WTC11 (cell line): ENCODE data around the gene NBEAL1.

Experiments
- ATF1 ChIP-seq: sonication (generic); formaldehyde crosslinking; IDR thresholded peaks from 2 replicates; pipeline ENCODE4 v1.8.1; 2023; ENCODE audit warnings: mild to moderate bottlenecking, moderate library complexity, missing genetic modification reagents
- CREB1 ChIP-seq: sonication (generic); formaldehyde crosslinking; IDR thresholded peaks from 2 replicates; pipeline ENCODE4 v1.8.0; 2023; ENCODE audit warnings: mild to moderate bottlenecking, missing genetic modification reagents
- RELA ChIP-seq: sonication (generic); formaldehyde crosslinking; IDR thresholded peaks from 2 replicates; pipeline ENCODE4 v1.8.1; 2022; ENCODE audit warnings: missing genetic modification reagents, mild to moderate bottlenecking, borderline replicate concordance
- SP1 ChIP-seq: sonication (generic); formaldehyde crosslinking; conservative IDR thresholded peaks from 2 replicates; pipeline ENCODE4 v1.8.1; 2022; ENCODE audit warnings: missing genetic modification reagents
- ZNF317 ChIP-seq: sonication (generic); formaldehyde crosslinking; IDR thresholded peaks from 2 replicates; pipeline ENCODE4 v1.8.1; 2023; ENCODE audit warnings: low read depth, mild to moderate bottlenecking, moderate library complexity, missing genetic modification reagents, borderline replicate concordance
- TF ChIP-seq, protein P1 (sequence below): sonication (generic); formaldehyde crosslinking; IDR thresholded peaks from 2 replicates; pipeline ENCODE4 v1.8.0; 2022; ENCODE audit warnings: mild to moderate bottlenecking, missing genetic modification reagents
- TF ChIP-seq, protein P2 (sequence below): sonication (generic); formaldehyde crosslinking; IDR thresholded peaks from 2 replicates; pipeline ENCODE4 v1.8.0; 2022; ENCODE audit warnings: mild to moderate bottlenecking, missing genetic modification reagents
- TF ChIP-seq, protein P3 (sequence below): fragments of 250-450 bp; sonication (Bioruptor Pico); IDR thresholded peaks from 2 replicates; pipeline ENCODE4 v1.9.0; 2021; ENCODE audit warnings: moderate library complexity, mild to moderate bottlenecking, inconsistent platforms, borderline replicate concordance
- TF ChIP-seq, protein P4 (sequence below): fragments of 200-600 bp; IDR thresholded peaks from 2 replicates; pipeline ENCODE4 v1.8.0; 2022; ENCODE audit warnings: antibody characterized with exemption
- TF ChIP-seq, protein P5 (sequence below): sonication (generic); formaldehyde crosslinking; IDR thresholded peaks from 2 replicates; pipeline ENCODE4 v1.8.1; 2022; ENCODE audit warnings: mild to moderate bottlenecking, moderate library complexity, missing genetic modification reagents
- TF ChIP-seq, protein P6 (sequence below): fragments of 250-450 bp; sonication (Bioruptor Pico); IDR thresholded peaks from 2 replicates; pipeline ENCODE4 v2.1.2; 2022; ENCODE audit warnings: mild to moderate bottlenecking, moderate library complexity
- TF ChIP-seq, protein P7 (sequence below): sonication (generic); formaldehyde crosslinking; IDR thresholded peaks from 2 replicates; pipeline ENCODE4 v1.8.1; 2023; ENCODE audit warnings: mild to moderate bottlenecking, missing genetic modification reagents, borderline replicate concordance
- TF ChIP-seq, protein P8 (sequence below): sonication (generic); formaldehyde crosslinking; IDR thresholded peaks from 2 replicates; pipeline ENCODE4 v1.8.0; 2022; ENCODE audit warnings: missing genetic modification reagents

DNA sequence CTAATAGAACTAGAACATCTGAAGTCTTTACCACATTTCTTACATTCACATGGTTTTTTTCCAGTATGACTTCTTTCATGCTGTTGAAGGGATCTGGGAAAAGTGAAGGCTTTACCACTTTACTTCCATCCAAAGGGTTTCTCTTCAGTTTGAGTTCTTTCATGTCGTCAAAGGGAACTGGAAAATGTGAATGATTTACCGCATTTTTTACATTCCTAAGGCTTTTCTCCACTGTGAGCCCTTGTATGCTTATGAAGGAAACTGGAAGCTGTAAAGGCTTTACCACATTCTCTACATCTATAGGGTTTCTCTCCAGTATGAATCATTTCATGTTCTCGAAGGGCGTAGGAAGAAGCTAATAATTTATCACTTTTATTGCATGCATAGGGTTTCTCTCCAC, 46.7 kb downstream of the NBEAL1 start:
- TF ChIP-seq ZNF317 (CRISPR knock-in tag) (no peak), ATF1 (CRISPR knock-in tag) (no peak), SP1 (CRISPR knock-in tag) (no peak), RELA (CRISPR knock-in tag) (no peak), CREB1 (CRISPR knock-in tag) (no peak)
- TF ChIP-seq, protein P1, sequence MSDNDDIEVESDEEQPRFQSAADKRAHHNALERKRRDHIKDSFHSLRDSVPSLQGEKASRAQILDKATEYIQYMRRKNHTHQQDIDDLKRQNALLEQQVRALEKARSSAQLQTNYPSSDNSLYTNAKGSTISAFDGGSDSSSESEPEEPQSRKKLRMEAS: no peak
- TF ChIP-seq, protein P2, sequence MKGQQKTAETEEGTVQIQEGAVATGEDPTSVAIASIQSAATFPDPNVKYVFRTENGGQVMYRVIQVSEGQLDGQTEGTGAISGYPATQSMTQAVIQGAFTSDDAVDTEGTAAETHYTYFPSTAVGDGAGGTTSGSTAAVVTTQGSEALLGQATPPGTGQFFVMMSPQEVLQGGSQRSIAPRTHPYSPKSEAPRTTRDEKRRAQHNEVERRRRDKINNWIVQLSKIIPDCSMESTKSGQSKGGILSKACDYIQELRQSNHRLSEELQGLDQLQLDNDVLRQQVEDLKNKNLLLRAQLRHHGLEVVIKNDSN (CRISPR knock-in tag): no peak
- TF ChIP-seq, protein P3, sequence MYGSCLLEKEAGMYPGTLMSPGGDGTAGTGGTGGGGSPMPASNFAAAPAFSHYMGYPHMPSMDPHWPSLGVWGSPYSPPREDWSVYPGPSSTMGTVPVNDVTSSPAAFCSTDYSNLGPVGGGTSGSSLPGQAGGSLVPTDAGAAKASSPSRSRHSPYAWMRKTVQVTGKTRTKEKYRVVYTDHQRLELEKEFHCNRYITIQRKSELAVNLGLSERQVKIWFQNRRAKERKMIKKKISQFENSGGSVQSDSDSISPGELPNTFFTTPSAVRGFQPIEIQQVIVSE (CRISPR knock-in tag): no peak
- TF ChIP-seq, protein P4, sequence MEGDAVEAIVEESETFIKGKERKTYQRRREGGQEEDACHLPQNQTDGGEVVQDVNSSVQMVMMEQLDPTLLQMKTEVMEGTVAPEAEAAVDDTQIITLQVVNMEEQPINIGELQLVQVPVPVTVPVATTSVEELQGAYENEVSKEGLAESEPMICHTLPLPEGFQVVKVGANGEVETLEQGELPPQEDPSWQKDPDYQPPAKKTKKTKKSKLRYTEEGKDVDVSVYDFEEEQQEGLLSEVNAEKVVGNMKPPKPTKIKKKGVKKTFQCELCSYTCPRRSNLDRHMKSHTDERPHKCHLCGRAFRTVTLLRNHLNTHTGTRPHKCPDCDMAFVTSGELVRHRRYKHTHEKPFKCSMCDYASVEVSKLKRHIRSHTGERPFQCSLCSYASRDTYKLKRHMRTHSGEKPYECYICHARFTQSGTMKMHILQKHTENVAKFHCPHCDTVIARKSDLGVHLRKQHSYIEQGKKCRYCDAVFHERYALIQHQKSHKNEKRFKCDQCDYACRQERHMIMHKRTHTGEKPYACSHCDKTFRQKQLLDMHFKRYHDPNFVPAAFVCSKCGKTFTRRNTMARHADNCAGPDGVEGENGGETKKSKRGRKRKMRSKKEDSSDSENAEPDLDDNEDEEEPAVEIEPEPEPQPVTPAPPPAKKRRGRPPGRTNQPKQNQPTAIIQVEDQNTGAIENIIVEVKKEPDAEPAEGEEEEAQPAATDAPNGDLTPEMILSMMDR: no peak
- TF ChIP-seq, protein P5, sequence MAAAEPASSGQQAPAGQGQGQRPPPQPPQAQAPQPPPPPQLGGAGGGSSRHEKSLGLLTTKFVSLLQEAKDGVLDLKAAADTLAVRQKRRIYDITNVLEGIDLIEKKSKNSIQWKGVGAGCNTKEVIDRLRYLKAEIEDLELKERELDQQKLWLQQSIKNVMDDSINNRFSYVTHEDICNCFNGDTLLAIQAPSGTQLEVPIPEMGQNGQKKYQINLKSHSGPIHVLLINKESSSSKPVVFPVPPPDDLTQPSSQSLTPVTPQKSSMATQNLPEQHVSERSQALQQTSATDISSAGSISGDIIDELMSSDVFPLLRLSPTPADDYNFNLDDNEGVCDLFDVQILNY (CRISPR knock-in tag): no peak
- TF ChIP-seq, protein P6, sequence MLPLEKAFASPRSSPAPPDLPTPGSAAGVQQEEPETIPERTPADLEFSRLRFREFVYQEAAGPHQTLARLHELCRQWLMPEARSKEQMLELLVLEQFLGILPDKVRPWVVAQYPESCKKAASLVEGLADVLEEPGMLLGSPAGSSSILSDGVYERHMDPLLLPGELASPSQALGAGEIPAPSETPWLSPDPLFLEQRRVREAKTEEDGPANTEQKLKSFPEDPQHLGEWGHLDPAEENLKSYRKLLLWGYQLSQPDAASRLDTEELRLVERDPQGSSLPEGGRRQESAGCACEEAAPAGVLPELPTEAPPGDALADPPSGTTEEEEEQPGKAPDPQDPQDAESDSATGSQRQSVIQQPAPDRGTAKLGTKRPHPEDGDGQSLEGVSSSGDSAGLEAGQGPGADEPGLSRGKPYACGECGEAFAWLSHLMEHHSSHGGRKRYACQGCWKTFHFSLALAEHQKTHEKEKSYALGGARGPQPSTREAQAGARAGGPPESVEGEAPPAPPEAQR (CRISPR knock-in tag): no peak
- TF ChIP-seq, protein P7, sequence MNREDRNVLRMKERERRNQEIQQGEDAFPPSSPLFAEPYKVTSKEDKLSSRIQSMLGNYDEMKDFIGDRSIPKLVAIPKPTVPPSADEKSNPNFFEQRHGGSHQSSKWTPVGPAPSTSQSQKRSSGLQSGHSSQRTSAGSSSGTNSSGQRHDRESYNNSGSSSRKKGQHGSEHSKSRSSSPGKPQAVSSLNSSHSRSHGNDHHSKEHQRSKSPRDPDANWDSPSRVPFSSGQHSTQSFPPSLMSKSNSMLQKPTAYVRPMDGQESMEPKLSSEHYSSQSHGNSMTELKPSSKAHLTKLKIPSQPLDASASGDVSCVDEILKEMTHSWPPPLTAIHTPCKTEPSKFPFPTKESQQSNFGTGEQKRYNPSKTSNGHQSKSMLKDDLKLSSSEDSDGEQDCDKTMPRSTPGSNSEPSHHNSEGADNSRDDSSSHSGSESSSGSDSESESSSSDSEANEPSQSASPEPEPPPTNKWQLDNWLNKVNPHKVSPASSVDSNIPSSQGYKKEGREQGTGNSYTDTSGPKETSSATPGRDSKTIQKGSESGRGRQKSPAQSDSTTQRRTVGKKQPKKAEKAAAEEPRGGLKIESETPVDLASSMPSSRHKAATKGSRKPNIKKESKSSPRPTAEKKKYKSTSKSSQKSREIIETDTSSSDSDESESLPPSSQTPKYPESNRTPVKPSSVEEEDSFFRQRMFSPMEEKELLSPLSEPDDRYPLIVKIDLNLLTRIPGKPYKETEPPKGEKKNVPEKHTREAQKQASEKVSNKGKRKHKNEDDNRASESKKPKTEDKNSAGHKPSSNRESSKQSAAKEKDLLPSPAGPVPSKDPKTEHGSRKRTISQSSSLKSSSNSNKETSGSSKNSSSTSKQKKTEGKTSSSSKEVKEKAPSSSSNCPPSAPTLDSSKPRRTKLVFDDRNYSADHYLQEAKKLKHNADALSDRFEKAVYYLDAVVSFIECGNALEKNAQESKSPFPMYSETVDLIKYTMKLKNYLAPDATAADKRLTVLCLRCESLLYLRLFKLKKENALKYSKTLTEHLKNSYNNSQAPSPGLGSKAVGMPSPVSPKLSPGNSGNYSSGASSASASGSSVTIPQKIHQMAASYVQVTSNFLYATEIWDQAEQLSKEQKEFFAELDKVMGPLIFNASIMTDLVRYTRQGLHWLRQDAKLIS: no peak
- TF ChIP-seq, protein P8, sequence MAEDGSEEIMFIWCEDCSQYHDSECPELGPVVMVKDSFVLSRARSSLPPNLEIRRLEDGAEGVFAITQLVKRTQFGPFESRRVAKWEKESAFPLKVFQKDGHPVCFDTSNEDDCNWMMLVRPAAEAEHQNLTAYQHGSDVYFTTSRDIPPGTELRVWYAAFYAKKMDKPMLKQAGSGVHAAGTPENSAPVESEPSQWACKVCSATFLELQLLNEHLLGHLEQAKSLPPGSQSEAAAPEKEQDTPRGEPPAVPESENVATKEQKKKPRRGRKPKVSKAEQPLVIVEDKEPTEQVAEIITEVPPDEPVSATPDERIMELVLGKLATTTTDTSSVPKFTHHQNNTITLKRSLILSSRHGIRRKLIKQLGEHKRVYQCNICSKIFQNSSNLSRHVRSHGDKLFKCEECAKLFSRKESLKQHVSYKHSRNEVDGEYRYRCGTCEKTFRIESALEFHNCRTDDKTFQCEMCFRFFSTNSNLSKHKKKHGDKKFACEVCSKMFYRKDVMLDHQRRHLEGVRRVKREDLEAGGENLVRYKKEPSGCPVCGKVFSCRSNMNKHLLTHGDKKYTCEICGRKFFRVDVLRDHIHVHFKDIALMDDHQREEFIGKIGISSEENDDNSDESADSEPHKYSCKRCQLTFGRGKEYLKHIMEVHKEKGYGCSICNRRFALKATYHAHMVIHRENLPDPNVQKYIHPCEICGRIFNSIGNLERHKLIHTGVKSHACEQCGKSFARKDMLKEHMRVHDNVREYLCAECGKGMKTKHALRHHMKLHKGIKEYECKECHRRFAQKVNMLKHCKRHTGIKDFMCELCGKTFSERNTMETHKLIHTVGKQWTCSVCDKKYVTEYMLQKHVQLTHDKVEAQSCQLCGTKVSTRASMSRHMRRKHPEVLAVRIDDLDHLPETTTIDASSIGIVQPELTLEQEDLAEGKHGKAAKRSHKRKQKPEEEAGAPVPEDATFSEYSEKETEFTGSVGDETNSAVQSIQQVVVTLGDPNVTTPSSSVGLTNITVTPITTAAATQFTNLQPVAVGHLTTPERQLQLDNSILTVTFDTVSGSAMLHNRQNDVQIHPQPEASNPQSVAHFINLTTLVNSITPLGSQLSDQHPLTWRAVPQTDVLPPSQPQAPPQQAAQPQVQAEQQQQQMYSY (CRISPR knock-in tag): no peak
